SK-N-SH (cell line): ENCODE data around the gene NRF1. TPM values are rescaled to one million over a fixed set of nuclear protein-coding genes. Genes with fewer than 3 reads are reported as not detected.

Experiments
- CTCF ChIA-PET: fragments of 300-600, 350-600 bp; formaldehyde crosslinking; extraction: SDS; loops from one replicate; lab custom pipeline; 2021; lab: Yijun Ruan, JAX
- POLR2A ChIA-PET: fragments of 350-600 bp; sonication (Branson Sonifier 250); formaldehyde crosslinking; extraction: SDS; loops from one replicate; lab custom pipeline; 2020; ENCODE audit warnings: antibody characterized with exemption, inconsistent platforms; lab: Yijun Ruan, JAX
- DNase-seq: peaks from one replicate; pipeline ENCODE4 v3.0.0; 2012
- H2AFZ ChIP-seq: fragments of 200-600 bp; sonication (generic); 2 replicates; pipeline ENCODE4 v1.8.1; 2016; ENCODE audit warnings: antibody characterized with exemption, mild to moderate bottlenecking, low read depth
- H3F3A ChIP-seq: fragments of 200-600 bp; sonication (generic); replicated peaks from 2 replicates; pipeline ENCODE3; 2016; ENCODE audit warnings: antibody characterized with exemption, mild to moderate bottlenecking; ENCODE audit not compliant: insufficient read depth
- H3K27ac ChIP-seq, 2 experiments: fragments of 200-500 bp in 1 of 2; fragments of 200-600 bp in 1 of 2; sonication (Bioruptor generic) in 1 of 2; sonication (generic), shearing (Covaris generic) in 1 of 2; 2 replicates each; pipeline versions ENCODE4 v1.5.1 to v1.6.1; 2014 to 2016; ENCODE audit warnings: low read depth in 2 of 2, inconsistent platforms in 1 of 2, low read length in 1 of 2, mild to moderate bottlenecking in 1 of 2, mixed read lengths in 1 of 2
- H3K27me3 ChIP-seq: fragments of 200-600 bp; sonication (generic), shearing (Covaris generic); 2 replicates; pipeline ENCODE4 v1.6.1; 2016; ENCODE audit warnings: mixed run types; ENCODE audit not compliant: insufficient read depth
- H3K36me3 ChIP-seq, 2 experiments: fragments of 200-500 bp in 1 of 2; fragments of 200-600 bp in 1 of 2; sonication (Bioruptor generic) in 1 of 2; sonication (generic) in 1 of 2; replicated peaks in 1 of 2; 2 replicates each; pipeline versions ENCODE3 to v1.5.1; 2014 to 2016; ENCODE audit warnings: low read length in 1 of 2, mild to moderate bottlenecking in 1 of 2; ENCODE audit not compliant: insufficient read depth in 2 of 2, control insufficient read depth in 1 of 2
- H3K4me1 ChIP-seq, 2 experiments: fragments of 200-500 bp in 1 of 2; fragments of 200-600 bp in 1 of 2; sonication (Bioruptor generic) in 1 of 2; sonication (generic), shearing (Covaris generic) in 1 of 2; 2 replicates each; pipeline versions ENCODE4 v1.5.1 to v1.6.1; 2014 to 2016; ENCODE audit warnings: low read depth in 1 of 2, low read length in 1 of 2, mixed run types in 1 of 2; ENCODE audit not compliant: insufficient read depth in 2 of 2, control insufficient read depth in 1 of 2
- H3K4me2 ChIP-seq: fragments of 200-600 bp; sonication (generic), shearing (Covaris generic); 2 replicates; pipeline ENCODE4 v1.6.1; 2017; ENCODE audit warnings: mixed run types
- H3K4me3 ChIP-seq, 2 experiments: fragments of 200-500 bp in 1 of 2; fragments of 200-600 bp in 1 of 2; sonication (Bioruptor generic) in 1 of 2; sonication (generic), shearing (Covaris generic) in 1 of 2; 2 replicates each; pipeline versions ENCODE4 v1.5.1 to v1.8.1; 2014 to 2016; ENCODE audit warnings: low read depth in 2 of 2, inconsistent platforms in 1 of 2, low read length in 1 of 2, mild to moderate bottlenecking in 1 of 2, mixed read lengths in 1 of 2, moderate library complexity in 1 of 2
- H3K79me2 ChIP-seq: fragments of 200-600 bp; sonication (generic); 2 replicates; pipeline ENCODE4 v1.8.1; 2017; ENCODE audit warnings: mild to moderate bottlenecking; ENCODE audit not compliant: insufficient read depth
- H3K9ac ChIP-seq: fragments of 200-600 bp; sonication (generic); 2 replicates; pipeline ENCODE4 v1.6.1; 2017; ENCODE audit warnings: mixed run types
- H3K9me2 ChIP-seq: fragments of 200-600 bp; sonication (generic); 2 replicates; pipeline ENCODE4 v1.6.1; 2017; ENCODE audit warnings: mixed run types
- H3K9me3 ChIP-seq: fragments of 200-600 bp; sonication (generic); 2 replicates; pipeline ENCODE4 v1.6.1; 2017; ENCODE audit warnings: mixed run types, mild to moderate bottlenecking, moderate library complexity
- H4K20me1 ChIP-seq: fragments of 200-600 bp; sonication (generic); 2 replicates; pipeline ENCODE4 v1.6.1; 2017; ENCODE audit warnings: mild to moderate bottlenecking, mixed run types; ENCODE audit not compliant: insufficient read depth
- CHD2 ChIP-seq: fragments of 150-350 bp; IDR thresholded peaks from 2 replicates; pipeline ENCODE4 v1.6.1; 2018; ENCODE audit warnings: low read length; ENCODE audit not compliant: partially characterized antibody
- EZH2phosphoT487 ChIP-seq: fragments of 200-600 bp; sonication (generic); IDR thresholded peaks from 2 replicates; pipeline ENCODE4 v1.6.1; 2017; ENCODE audit warnings: low read depth, mixed run types, mild to moderate bottlenecking, antibody characterized with exemption, moderate library complexity, borderline replicate concordance
- FOXJ3 ChIP-seq: sonication (generic); formaldehyde crosslinking; IDR thresholded peaks from 2 replicates; pipeline ENCODE4 v1.5.1; 2020; ENCODE audit warnings: mild to moderate bottlenecking, missing genetic modification reagents
- GABPA ChIP-seq: IDR thresholded peaks from 2 replicates; pipeline ENCODE4 v1.4.0; 2012; ENCODE audit warnings: low read depth, mild to moderate bottlenecking
- JUND ChIP-seq: IDR thresholded peaks from 2 replicates; pipeline ENCODE4 v1.4.0; 2012
- MEF2A ChIP-seq: IDR thresholded peaks from 2 replicates; pipeline ENCODE4 v1.4.0; 2012; ENCODE audit warnings: low read depth, borderline replicate concordance
- NFIC ChIP-seq: IDR thresholded peaks from 2 replicates; pipeline ENCODE4 v1.4.0; 2012; ENCODE audit warnings: borderline replicate concordance
- NRF1 ChIP-seq: IDR thresholded peaks from 2 replicates; pipeline ENCODE4 v1.6.1; 2012; ENCODE audit warnings: low read depth, mild to moderate bottlenecking, low read length
- POLR2AphosphoS5 ChIP-seq: IDR thresholded peaks from 2 replicates; pipeline ENCODE4 v1.6.1; 2012; ENCODE audit warnings: low read depth, low read length
- RCOR1 ChIP-seq: fragments of 150-350 bp; IDR thresholded peaks from 2 replicates; pipeline ENCODE4 v1.6.1; 2017; ENCODE audit warnings: antibody characterized with exemption, low read length
- SIN3A ChIP-seq: IDR thresholded peaks from 2 replicates; pipeline ENCODE4 v1.6.1; 2012; ENCODE audit warnings: low read depth, mild to moderate bottlenecking, low read length, moderate library complexity, borderline replicate concordance
- SMC3 ChIP-seq: IDR thresholded peaks from 2 replicates; pipeline ENCODE4 v1.6.1; 2012; ENCODE audit warnings: low read depth, low read length, improper control_type of control experiment
- TEAD4 ChIP-seq: IDR thresholded peaks from 2 replicates; pipeline ENCODE4 v1.4.0; 2012; ENCODE audit warnings: mild to moderate bottlenecking, borderline replicate concordance; ENCODE audit not compliant: insufficient read depth
- WGBS: methylation state at CpG from one replicate; pipeline ENCODE4 v1.1.6; 2017; ENCODE audit warnings: low lambda C conversion rate; 5-methylcytosine and 5-hydroxymethylcytosine counted together
- polyA plus RNA-seq, 3 experiments: library from polyadenylated mRNA; depleted of rRNA; stranded (reverse); fragments of >200 nt; gene quantifications; 2 replicates each; pipeline ENCODE4 v1.2.3, GENCODE V29; 2012
- TF ChIP-seq, protein P1 (sequence below): IDR thresholded peaks from 2 replicates; pipeline ENCODE4 v1.6.1; 2012; ENCODE audit warnings: mild to moderate bottlenecking, low read depth, low read length, moderate library complexity
- TF ChIP-seq, protein P2 (sequence below): fragments of 150-350 bp; IDR thresholded peaks from 2 replicates; pipeline ENCODE4 v1.6.1; 2017; ENCODE audit warnings: antibody characterized with exemption, low read length, low read depth, borderline replicate concordance
- TF ChIP-seq, protein P3 (sequence below): IDR thresholded peaks from 2 replicates; pipeline ENCODE4; 2012
- TF ChIP-seq, protein P4 (sequence below): IDR thresholded peaks from 2 replicates; pipeline ENCODE4 v1.4.0; 2012; ENCODE audit warnings: low read depth, borderline replicate concordance
- TF ChIP-seq, protein P5 (sequence below): fragments of 150-350 bp; IDR thresholded peaks from 2 replicates; pipeline ENCODE4 v1.6.1; 2016; ENCODE audit warnings: mild to moderate bottlenecking, low read depth, low read length
- TF ChIP-seq, protein P6 (sequence below): IDR thresholded peaks from 2 replicates; pipeline ENCODE4 v1.4.0; 2012; ENCODE audit warnings: low read depth, borderline replicate concordance

NRF1 gene
- polyA plus RNA-seq, 1 of the 3 experiments (the other 2 are of a cell fraction): 10.9 TPM

DNA sequence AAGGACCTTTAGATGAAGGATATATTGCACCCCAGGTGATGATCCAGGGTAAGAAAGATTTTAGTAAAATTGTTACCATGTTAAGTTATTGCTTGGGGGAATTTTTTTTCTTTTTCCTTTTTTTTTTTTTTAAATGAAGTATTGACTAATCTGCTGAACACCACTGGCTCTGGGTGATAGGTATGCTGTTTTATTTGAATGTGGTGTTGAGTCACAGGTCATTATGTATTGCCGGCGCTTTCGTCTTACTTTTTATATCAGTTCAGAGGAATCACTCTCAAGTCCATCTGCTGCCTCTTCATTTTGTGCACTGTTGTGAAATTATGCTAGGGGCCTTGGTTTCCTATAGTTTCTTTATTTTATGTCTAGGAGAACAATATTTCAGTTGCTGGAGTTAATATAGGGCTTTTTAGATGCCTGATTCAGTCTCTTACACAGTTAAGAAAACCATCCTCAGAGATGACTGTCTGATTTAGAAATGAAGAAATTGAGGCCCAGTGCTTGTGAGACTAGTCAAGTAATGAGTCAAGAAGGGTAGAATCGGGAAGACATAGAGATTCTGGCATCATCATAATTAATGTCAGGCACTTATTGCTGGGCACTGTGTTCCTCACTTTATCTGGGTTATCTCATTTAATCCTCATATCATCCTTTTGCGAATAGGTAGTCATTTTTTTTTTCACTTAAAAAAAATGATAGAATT, 38.7 kb downstream of the NRF1 start:
- Histone ChIP-seq H3K27me3 (no peaks in the 10 kb centered on the region), H3K9me2 (no peaks in the 10 kb centered on the region), H4K20me1 (no peaks in the 10 kb centered on the region), H3K36me3 (peaks cover 0 to 4% of the 10 kb centered on the region in 2 experiments), H3K4me2 (no peak overlapping the region), H3K4me3 (no peak overlapping the region), H3K27ac (no peak overlapping the region), H3F3A (no peaks in the 10 kb centered on the region), H3K79me2 (peaks cover 4% of the 10 kb centered on the region; the same call in 1 of the 2 replicates), H3K9me3 (no peaks in the 10 kb centered on the region), H3K4me1 (no peaks in the 10 kb centered on the region), H2AFZ (no peak overlapping the region), H3K9ac (no peak overlapping the region)
- 91% methylated on average over 5 of the region's 5 CpGs for WGBS
- no peak for DNase-seq
- ChIA-PET POLR2A (no interaction called here), CTCF (interaction anchor here (1.3 to 4.5 kb wide), 6 partner anchors 10 to 432 kb away, joined by 3 to 23 read pairs (median 8); no protein-coding TSS in a partner anchor)
- TF ChIP-seq SMC3 (no peak), FOXJ3 (CRISPR knock-in tag) (no peak), JUND (no peak), NFIC (no peak), RCOR1 (no peak), MEF2A (no peak), NRF1 (no peak), GABPA (no peak), POLR2AphosphoS5 (no peak), TEAD4 (no peak), SIN3A (no peak), CHD2 (no peak), EZH2phosphoT487 (no peak)
- TF ChIP-seq, protein P1, sequence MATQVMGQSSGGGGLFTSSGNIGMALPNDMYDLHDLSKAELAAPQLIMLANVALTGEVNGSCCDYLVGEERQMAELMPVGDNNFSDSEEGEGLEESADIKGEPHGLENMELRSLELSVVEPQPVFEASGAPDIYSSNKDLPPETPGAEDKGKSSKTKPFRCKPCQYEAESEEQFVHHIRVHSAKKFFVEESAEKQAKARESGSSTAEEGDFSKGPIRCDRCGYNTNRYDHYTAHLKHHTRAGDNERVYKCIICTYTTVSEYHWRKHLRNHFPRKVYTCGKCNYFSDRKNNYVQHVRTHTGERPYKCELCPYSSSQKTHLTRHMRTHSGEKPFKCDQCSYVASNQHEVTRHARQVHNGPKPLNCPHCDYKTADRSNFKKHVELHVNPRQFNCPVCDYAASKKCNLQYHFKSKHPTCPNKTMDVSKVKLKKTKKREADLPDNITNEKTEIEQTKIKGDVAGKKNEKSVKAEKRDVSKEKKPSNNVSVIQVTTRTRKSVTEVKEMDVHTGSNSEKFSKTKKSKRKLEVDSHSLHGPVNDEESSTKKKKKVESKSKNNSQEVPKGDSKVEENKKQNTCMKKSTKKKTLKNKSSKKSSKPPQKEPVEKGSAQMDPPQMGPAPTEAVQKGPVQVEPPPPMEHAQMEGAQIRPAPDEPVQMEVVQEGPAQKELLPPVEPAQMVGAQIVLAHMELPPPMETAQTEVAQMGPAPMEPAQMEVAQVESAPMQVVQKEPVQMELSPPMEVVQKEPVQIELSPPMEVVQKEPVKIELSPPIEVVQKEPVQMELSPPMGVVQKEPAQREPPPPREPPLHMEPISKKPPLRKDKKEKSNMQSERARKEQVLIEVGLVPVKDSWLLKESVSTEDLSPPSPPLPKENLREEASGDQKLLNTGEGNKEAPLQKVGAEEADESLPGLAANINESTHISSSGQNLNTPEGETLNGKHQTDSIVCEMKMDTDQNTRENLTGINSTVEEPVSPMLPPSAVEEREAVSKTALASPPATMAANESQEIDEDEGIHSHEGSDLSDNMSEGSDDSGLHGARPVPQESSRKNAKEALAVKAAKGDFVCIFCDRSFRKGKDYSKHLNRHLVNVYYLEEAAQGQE: no peak
- TF ChIP-seq, protein P2, sequence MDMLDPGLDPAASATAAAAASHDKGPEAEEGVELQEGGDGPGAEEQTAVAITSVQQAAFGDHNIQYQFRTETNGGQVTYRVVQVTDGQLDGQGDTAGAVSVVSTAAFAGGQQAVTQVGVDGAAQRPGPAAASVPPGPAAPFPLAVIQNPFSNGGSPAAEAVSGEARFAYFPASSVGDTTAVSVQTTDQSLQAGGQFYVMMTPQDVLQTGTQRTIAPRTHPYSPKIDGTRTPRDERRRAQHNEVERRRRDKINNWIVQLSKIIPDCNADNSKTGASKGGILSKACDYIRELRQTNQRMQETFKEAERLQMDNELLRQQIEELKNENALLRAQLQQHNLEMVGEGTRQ: no peak
- TF ChIP-seq, protein P3, sequence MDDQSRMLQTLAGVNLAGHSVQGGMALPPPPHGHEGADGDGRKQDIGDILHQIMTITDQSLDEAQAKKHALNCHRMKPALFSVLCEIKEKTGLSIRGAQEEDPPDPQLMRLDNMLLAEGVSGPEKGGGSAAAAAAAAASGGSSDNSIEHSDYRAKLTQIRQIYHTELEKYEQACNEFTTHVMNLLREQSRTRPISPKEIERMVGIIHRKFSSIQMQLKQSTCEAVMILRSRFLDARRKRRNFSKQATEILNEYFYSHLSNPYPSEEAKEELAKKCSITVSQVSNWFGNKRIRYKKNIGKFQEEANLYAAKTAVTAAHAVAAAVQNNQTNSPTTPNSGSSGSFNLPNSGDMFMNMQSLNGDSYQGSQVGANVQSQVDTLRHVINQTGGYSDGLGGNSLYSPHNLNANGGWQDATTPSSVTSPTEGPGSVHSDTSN: no peak
- TF ChIP-seq, protein P4, sequence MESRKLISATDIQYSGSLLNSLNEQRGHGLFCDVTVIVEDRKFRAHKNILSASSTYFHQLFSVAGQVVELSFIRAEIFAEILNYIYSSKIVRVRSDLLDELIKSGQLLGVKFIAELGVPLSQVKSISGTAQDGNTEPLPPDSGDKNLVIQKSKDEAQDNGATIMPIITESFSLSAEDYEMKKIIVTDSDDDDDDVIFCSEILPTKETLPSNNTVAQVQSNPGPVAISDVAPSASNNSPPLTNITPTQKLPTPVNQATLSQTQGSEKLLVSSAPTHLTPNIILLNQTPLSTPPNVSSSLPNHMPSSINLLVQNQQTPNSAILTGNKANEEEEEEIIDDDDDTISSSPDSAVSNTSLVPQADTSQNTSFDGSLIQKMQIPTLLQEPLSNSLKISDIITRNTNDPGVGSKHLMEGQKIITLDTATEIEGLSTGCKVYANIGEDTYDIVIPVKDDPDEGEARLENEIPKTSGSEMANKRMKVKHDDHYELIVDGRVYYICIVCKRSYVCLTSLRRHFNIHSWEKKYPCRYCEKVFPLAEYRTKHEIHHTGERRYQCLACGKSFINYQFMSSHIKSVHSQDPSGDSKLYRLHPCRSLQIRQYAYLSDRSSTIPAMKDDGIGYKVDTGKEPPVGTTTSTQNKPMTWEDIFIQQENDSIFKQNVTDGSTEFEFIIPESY: no peak
- TF ChIP-seq, protein P5, sequence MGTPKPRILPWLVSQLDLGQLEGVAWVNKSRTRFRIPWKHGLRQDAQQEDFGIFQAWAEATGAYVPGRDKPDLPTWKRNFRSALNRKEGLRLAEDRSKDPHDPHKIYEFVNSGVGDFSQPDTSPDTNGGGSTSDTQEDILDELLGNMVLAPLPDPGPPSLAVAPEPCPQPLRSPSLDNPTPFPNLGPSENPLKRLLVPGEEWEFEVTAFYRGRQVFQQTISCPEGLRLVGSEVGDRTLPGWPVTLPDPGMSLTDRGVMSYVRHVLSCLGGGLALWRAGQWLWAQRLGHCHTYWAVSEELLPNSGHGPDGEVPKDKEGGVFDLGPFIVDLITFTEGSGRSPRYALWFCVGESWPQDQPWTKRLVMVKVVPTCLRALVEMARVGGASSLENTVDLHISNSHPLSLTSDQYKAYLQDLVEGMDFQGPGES: no peak
- TF ChIP-seq, protein P6, sequence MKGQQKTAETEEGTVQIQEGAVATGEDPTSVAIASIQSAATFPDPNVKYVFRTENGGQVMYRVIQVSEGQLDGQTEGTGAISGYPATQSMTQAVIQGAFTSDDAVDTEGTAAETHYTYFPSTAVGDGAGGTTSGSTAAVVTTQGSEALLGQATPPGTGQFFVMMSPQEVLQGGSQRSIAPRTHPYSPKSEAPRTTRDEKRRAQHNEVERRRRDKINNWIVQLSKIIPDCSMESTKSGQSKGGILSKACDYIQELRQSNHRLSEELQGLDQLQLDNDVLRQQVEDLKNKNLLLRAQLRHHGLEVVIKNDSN: no peak
